Fibroblast of skin of scalp (primary cell): ENCODE measurements around the gene CNTN1.
A peak's percentile ranks its signal among the peaks of the same experiment; 100 is the strongest.

ENCODE experiments used
- DNase-seq: peaks from one replicate; pipeline ENCODE4 v3.0.0-alpha.2; 2013

The CNTN1 gene

GRCh38 chr12:40980427-40980961 is 288.3 kb downstream of the CNTN1 start:
- DNase-seq, result peak; percentile 67

- peak; percentile 62 for DNase-seq
Measured at GRCh38 chr12:40986001-40986400, 293.8 kb downstream of the CNTN1 start.

- DNase-seq, result no peak
Measured at GRCh38 chr12:40988355-40988754, 296.1 kb downstream of the CNTN1 start.

- no peak for DNase-seq
Measured at GRCh38 chr12:40988824-40989223, 296.6 kb downstream of the CNTN1 start.

- DNase-seq, result no peak
Measured at GRCh38 chr12:40989785-40990184, 297.5 kb downstream of the CNTN1 start.

GRCh38 chr12:40992158-40992557 is 299.9 kb downstream of the CNTN1 start:
- DNase-seq, result no peak

GRCh38 chr12:40992674-40993073 is 300.4 kb downstream of the CNTN1 start:
- no peak for DNase-seq

GRCh38 chr12:40993158-40993557 is 300.9 kb downstream of the CNTN1 start:
- DNase-seq, result peak; percentile 10

GRCh38 chr12:40996091-40996490 is 303.9 kb downstream of the CNTN1 start:
- DNase-seq, result no peak

GRCh38 chr12:40999210-40999609 is 307.0 kb downstream of the CNTN1 start:
- DNase-seq, result peak; percentile 6

- no peak for DNase-seq
Measured at GRCh38 chr12:41008472-41008871, 316.2 kb downstream of the CNTN1 start.

- no peak for DNase-seq
Measured at GRCh38 chr12:41011939-41012338, 319.7 kb downstream of the CNTN1 start.

GRCh38 chr12:41013881-41014642 is 321.8 kb downstream of the CNTN1 start:
- DNase-seq, result peak; percentile 52

GRCh38 chr12:41014643-41015020 is 322.4 kb downstream of the CNTN1 start:
- peak; percentile 57 for DNase-seq

- no peak for DNase-seq
Measured at GRCh38 chr12:41018010-41018409, 325.8 kb downstream of the CNTN1 start.

GRCh38 chr12:41019461-41019860 is 327.2 kb downstream of the CNTN1 start:
- no peak for DNase-seq

- DNase-seq, result no peak
Measured at GRCh38 chr12:41023836-41024235, 331.6 kb downstream of the CNTN1 start.

- DNase-seq, result no peak
Measured at GRCh38 chr12:41026151-41026550, 333.9 kb downstream of the CNTN1 start.

- peak; percentile 39 for DNase-seq
Measured at GRCh38 chr12:41032386-41032785, 340.1 kb downstream of the CNTN1 start.

GRCh38 chr12:41034686-41035085 is 342.4 kb downstream of the CNTN1 start:
- peak; percentile 45 for DNase-seq

GRCh38 chr12:41039461-41039860 is 347.2 kb downstream of the CNTN1 start:
- no peak for DNase-seq

- DNase-seq, result peak; percentile 49
Measured at GRCh38 chr12:41045509-41045908, 353.3 kb downstream of the CNTN1 start.

GRCh38 chr12:41049033-41049432 is 356.8 kb downstream of the CNTN1 start:
- no peak for DNase-seq

GRCh38 chr12:41051954-41052353 is 359.7 kb downstream of the CNTN1 start:
- no peak for DNase-seq

GRCh38 chr12:41052441-41052840 is 360.2 kb downstream of the CNTN1 start:
- no peak for DNase-seq
